Upper lobe of right lung (tissue), 1 donor: ENCODE data around the gene UBE2I. TPM values are rescaled to one million over a fixed set of nuclear protein-coding genes. Genes with fewer than 3 reads are reported as not detected.

Experiments used
- ATAC-seq: fragments of 200-7000 bp; cut with Tn5 transposase; one replicate; pipeline ENCODE4 v1.9.1; 2020; ENCODE audit warnings: mild to moderate bottlenecking, moderate library complexity
- DNase-seq: peaks from one replicate; pipeline ENCODE4 v3.0.0-alpha.2; 2020
- H3K27ac ChIP-seq: fragments of 200-600 bp; one replicate; pipeline ENCODE4 v1.8.0; 2022
- H3K27me3 ChIP-seq: fragments of 200-600 bp; one replicate; pipeline ENCODE4 v1.8.0; 2022; ENCODE audit warnings: mild to moderate bottlenecking
- H3K36me3 ChIP-seq: fragments of 200-600 bp; one replicate; pipeline ENCODE4 v1.8.0; 2022
- H3K4me1 ChIP-seq: fragments of 200-600 bp; one replicate; pipeline ENCODE4 v1.8.0; 2022
- H3K4me3 ChIP-seq: fragments of 200-600 bp; one replicate; pipeline ENCODE4 v1.8.0; 2022; ENCODE audit warnings: mild to moderate bottlenecking
- H3K9me3 ChIP-seq: fragments of 200-600 bp; one replicate; pipeline ENCODE4 v1.8.0; 2022
- CTCF ChIP-seq: fragments of 200-600 bp; IDR thresholded peaks from one replicate; pipeline ENCODE4 v1.8.0; 2022; ENCODE audit warnings: antibody characterized with exemption
- intact Hi-C: fragments of 100-400 bp; cut with DNase I; formaldehyde crosslinking; loops from one replicate; pipeline ENCODE4 v1.11.0; 2022
- total RNA-seq: library from RNA; stranded (reverse); fragmentation: NEBNext Ultra II Directional; extraction: Animal tissue kit (Norgen Biotek cat#: 25700); gene quantifications from one replicate; pipeline ENCODE4 v1.2.1, GENCODE V29; 2021
- donor health status: DM: no; HTN: yes; CAD: no; lungs with severe emphysema.

The UBE2I gene
- total RNA-seq, 1 donor from 2014 or later: 95.6 TPM

- Histone ChIP-seq H3K36me3 (peaks cover 51% of the 10 kb centered on the region), H3K9me3 (no peaks in the 10 kb centered on the region), H3K27ac (no peak overlapping the region), H3K4me1 (no peaks in the 10 kb centered on the region), H3K27me3 (no peaks in the 10 kb centered on the region), H3K4me3 (no peak overlapping the region)
- no peak for TF ChIP-seq CTCF
- ATAC-seq (no peak), DNase-seq (no peak)
- intact Hi-C loops: no loop called here
Measured at GRCh38 chr16:1367486-1368174, 58.2 kb downstream of the UBE2I start.

GRCh38 chr16:1371054-1371978 lies 61.9 kb downstream of the UBE2I start:
- Histone ChIP-seq H3K4me3 (no peak overlapping the region), H3K27me3 (no peaks in the 10 kb centered on the region), H3K36me3 (peaks cover 14% of the 10 kb centered on the region), H3K4me1 (no peaks in the 10 kb centered on the region), H3K9me3 (no peaks in the 10 kb centered on the region), H3K27ac (no peak overlapping the region)
- no peak for ATAC-seq
- intact Hi-C loops: no loop called here
- DNase-seq: no peak
- no peak for TF ChIP-seq CTCF

GRCh38 chr16:1372292-1372950 lies 63.0 kb downstream of the UBE2I start:
- no peaks in the 10 kb centered on the region for H3K4me1 ChIP-seq
- H3K9me3 ChIP-seq: no peaks in the 10 kb centered on the region
- intact Hi-C loops: no loop called here
- H3K4me3 ChIP-seq: no peak overlapping the region
- no peaks in the 10 kb centered on the region for H3K27me3 ChIP-seq
- H3K36me3 ChIP-seq: peaks cover 11% of the 10 kb centered on the region
- no peak for TF ChIP-seq CTCF
- H3K27ac ChIP-seq: no peak overlapping the region
- DNase-seq (no peak), ATAC-seq (no peak)

DNA sequence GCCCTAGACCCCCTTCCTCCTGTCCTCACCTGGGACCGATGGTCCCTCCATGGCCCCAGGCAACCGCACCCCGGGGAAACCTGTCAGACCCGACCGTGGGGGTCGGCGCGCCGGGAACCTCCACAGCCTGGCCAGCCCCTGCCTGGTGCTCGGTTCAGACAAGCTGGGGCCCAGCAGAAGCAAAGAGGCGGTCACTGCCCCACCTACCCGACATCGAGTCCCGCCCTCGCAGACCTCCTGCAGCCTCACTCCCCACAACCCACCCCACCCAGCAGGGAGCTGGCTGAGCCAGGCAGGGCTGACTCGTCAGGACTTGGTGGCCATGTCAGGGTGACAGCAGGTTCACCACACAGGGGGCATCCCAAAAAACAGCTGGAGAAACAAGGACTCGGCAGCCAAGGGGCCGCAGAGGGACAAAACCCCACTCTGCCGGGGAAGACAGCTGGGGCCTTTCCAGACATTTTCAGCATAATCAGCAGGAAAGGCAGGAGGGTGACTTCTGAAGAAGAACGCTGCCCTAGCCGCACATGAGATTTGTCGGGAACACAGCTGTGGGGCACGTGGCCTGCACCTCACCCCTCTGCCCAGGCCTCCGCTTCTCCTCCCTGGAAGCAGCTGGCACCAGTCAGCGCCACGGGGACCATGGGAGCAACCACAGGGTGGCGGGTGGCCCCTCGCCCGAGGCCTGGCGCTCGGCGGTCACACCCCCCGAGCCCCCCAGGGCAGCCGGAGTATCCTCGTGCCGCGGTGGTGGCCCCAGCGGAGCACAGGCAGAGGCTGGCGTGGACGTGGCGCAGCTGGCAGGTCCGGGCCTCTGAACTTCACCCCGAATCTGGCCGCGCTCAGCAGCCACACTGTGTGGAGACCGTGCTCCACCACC lies 65.2 kb downstream of the UBE2I start:
- Histone ChIP-seq H3K36me3 (peaks cover 5% of the 10 kb centered on the region), H3K9me3 (no peaks in the 10 kb centered on the region), H3K27me3 (no peaks in the 10 kb centered on the region), H3K4me3 (no peak overlapping the region), H3K4me1 (peaks cover 11% of the 10 kb centered on the region), H3K27ac (no peak overlapping the region)
- TF ChIP-seq CTCF: no peak
- ATAC-seq (no peak), DNase-seq (no peak)
- intact Hi-C loops: no loop called here

- Histone ChIP-seq H3K4me1 (peaks cover 11% of the 10 kb centered on the region), H3K36me3 (no peaks in the 10 kb centered on the region), H3K27me3 (no peaks in the 10 kb centered on the region), H3K9me3 (no peaks in the 10 kb centered on the region), H3K27ac (no peak overlapping the region), H3K4me3 (no peak overlapping the region)
- DNase-seq: no peak
- ATAC-seq: no peak
- TF ChIP-seq CTCF: no peak
- intact Hi-C loops: no loop called here
Measured at GRCh38 chr16:1375298-1375640, 65.8 kb downstream of the UBE2I start.
